ENCODE results near the gene CRIP2. TPM values are rescaled to one million over a fixed set of nuclear protein-coding genes. Genes with fewer than 3 reads are reported as not detected.

Gene CRIP2
- total RNA-seq, 1 donor = 8.6 TPM

- DNase-seq (ENCODE audit: low read depth) = no peak
- no peak overlapping the region for H3K4me3 ChIP-seq (ENCODE audit: low read depth, low read length)
- TF ChIP-seq, protein P1, sequence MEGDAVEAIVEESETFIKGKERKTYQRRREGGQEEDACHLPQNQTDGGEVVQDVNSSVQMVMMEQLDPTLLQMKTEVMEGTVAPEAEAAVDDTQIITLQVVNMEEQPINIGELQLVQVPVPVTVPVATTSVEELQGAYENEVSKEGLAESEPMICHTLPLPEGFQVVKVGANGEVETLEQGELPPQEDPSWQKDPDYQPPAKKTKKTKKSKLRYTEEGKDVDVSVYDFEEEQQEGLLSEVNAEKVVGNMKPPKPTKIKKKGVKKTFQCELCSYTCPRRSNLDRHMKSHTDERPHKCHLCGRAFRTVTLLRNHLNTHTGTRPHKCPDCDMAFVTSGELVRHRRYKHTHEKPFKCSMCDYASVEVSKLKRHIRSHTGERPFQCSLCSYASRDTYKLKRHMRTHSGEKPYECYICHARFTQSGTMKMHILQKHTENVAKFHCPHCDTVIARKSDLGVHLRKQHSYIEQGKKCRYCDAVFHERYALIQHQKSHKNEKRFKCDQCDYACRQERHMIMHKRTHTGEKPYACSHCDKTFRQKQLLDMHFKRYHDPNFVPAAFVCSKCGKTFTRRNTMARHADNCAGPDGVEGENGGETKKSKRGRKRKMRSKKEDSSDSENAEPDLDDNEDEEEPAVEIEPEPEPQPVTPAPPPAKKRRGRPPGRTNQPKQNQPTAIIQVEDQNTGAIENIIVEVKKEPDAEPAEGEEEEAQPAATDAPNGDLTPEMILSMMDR (IDR thresholded peaks at IDR 0.05; ENCODE audit: insufficient read depth, low read depth, low read length) = no peak
These were observed 30.5 kb downstream of the CRIP2 start for GRCh38 chr14:105505101-105505500.

- DNase-seq (ENCODE audit: low read depth) = no peak
- TF ChIP-seq, protein P1 (IDR thresholded peaks at IDR 0.05; ENCODE audit: insufficient read depth, low read depth, low read length) = no peak
- H3K4me3 ChIP-seq (ENCODE audit: low read depth, low read length) = no peak overlapping the region
These were observed 32.6 kb downstream of the CRIP2 start for GRCh38 chr14:105507247-105507646.

GRCh38 chr14:105508069-105508468 lies 33.4 kb downstream of the CRIP2 start:
- TF ChIP-seq, protein P1 (IDR thresholded peaks at IDR 0.05; ENCODE audit: insufficient read depth, low read depth, low read length) = no peak

DNA sequence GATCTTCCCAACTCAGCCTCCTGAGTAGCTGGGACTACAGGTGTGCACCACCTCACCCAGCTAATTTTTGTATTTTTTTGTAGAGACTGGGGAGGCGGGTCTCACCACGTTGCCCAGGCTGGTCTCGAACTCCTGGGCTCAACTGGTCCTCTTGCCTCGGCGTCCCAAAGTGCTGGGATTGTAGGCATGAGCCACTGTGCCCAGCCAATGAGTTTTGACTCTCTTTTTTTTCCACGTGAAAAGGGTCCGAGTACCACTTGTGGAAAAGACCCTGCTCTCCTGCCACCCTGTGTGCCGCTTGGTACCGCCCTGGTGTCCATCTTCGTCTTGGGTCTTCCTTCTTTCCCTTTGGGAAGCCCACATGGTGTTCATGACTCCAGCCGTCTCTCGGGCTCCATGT lies 34.0 kb downstream of the CRIP2 start:
- H3K4me3 ChIP-seq (ENCODE audit: low read depth, low read length) = no peak overlapping the region
- DNase-seq (ENCODE audit: low read depth) = no peak
- TF ChIP-seq, protein P1 (IDR thresholded peaks at IDR 0.05; ENCODE audit: insufficient read depth, low read depth, low read length) = no peak

More at GRCh38 chr14:105508069-105508468, 33.4 kb downstream of the CRIP2 start:
- H3K4me3 ChIP-seq (ENCODE audit: low read depth, low read length) = no peak overlapping the region
- no peak for DNase-seq (ENCODE audit: low read depth)

DNA sequence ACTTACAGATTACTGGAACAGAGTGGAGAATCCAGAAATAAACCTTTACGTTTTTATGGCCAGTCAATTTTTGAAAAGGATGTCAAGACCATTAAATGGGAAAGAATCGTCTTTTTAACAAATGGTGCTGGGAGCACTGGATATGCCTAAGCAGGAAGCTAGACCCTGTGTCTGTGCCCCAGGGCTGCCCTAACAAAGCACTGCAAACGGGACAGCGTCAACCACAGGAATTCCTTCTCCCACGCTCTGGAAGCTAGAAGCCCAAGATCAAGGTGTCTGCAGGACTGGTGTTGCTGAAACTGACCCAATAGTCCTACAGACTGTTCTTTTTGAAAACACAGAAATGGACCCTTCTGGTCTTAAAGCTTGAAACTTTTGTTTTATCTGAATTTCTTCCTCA lies 42.5 kb downstream of the CRIP2 start:
- H3K4me3 ChIP-seq (ENCODE audit: low read depth, low read length) = no peak overlapping the region
- no peak for DNase-seq (ENCODE audit: low read depth)
- TF ChIP-seq, protein P1 (IDR thresholded peaks at IDR 0.05; ENCODE audit: insufficient read depth, low read depth, low read length) = no peak

DNA sequence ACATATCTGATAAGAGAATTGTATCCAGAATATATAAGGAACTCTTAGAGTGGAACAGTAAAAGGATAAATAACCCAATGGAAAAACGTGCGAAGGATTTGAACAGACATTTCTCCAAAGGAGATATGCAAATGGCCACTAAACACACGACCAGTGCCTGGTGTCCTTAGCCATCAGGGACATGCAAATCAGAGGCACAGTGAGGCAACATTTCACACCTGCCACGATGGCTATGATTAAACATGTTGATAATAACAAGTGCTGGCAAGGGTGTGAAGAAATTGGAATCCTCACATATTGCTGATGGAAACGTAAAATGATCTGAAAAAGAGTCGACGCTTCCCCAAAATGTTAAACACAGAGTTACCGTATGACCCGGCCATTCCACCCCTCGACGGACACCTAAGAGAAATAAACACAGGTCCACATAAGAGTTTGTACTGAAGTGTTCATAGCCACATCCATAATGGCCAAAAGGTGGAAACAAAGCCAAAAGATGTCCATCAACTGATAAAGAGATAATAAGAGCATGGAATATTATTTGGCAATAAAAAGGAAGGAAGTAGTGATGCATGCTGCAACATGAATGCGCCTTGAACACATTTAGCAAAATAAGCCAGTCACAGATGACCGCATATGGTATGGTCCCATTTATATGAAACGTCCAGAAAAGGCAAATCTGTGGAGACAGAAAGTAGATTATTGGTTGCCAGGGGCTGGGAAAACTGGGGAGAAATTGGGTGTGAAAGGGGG lies 45.5 kb downstream of the CRIP2 start:
- no peak for DNase-seq (ENCODE audit: low read depth)
- TF ChIP-seq, protein P1 (IDR thresholded peaks at IDR 0.05; ENCODE audit: insufficient read depth, low read depth, low read length) = no peak
- H3K4me3 ChIP-seq (ENCODE audit: low read depth, low read length) = no peak overlapping the region

DNA sequence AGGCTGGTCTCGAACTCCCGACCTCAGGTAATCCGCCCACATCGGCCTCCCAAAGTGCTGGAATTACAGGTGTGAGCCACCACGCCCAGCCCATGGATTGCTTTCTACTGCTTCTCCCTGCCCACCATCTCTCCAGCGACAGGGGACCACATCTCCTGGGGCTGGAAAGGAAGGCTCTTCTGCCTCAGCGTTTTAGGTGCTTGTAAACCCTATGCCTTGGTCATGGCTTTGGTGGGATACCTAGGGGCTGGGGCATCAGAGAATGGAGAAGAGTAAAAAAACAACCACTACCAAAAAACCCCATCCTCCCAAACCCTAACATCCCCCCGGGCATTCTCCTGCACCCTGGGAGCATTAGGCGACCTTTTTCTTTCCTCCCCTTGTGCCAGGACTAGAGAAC lies 50.7 kb downstream of the CRIP2 start:
- no peak for DNase-seq (ENCODE audit: low read depth)

More for the DNA sequence above, 50.7 kb downstream of the CRIP2 start:
- H3K4me3 ChIP-seq (ENCODE audit: low read depth, low read length) = no peak overlapping the region
- TF ChIP-seq, protein P1 (IDR thresholded peaks at IDR 0.05; ENCODE audit: insufficient read depth, low read depth, low read length) = no peak

All from fibroblast of villous mesenchyme (primary cell).